MV-4-11 (cell line): Measurements from ENCODE around the gene RBFA.
A peak's percentile ranks its signal among the peaks of the same experiment; 100 is the strongest.
"Not testable (repeated sequence)": the region's sequence is repeated elsewhere in the genome, so short reads cannot be mapped to it uniquely, and the experiment has no call there.

ENCODE experiments used
- DNase-seq: peaks from one replicate; lab custom pipeline; 2025; lab: John Stamatoyannopoulos, UW

Gene RBFA

GRCh38 chr18:80034068-80034851 lies at the start of gene RBFA:
TSS of gene RBFA (plus strand) at chr18:80034434. CDS start at chr18:80034496, 62 bp downstream.
- DNase-seq, result peak; percentile 98

- no peak for DNase-seq
Measured at GRCh38 chr18:79985172-79985571, 49.1 kb upstream of the RBFA start.

- no peak for DNase-seq
Measured at GRCh38 chr18:79986726-79987125, 47.5 kb upstream of the RBFA start.

- DNase-seq, result no peak
Measured at GRCh38 chr18:79987566-79987965, 46.7 kb upstream of the RBFA start.

- peak; percentile 53 for DNase-seq
Measured at GRCh38 chr18:79988071-79988450, 46.2 kb upstream of the RBFA start.

GRCh38 chr18:79988451-79989194 lies 45.6 kb upstream of the RBFA start, which contains the start of gene TXNL4A:
TSS of gene TXNL4A (minus strand) at chr18:79988563. CDS start at chr18:79988392, 171 bp downstream.
- DNase-seq, result peak; percentile 84

- DNase-seq, result peak; percentile 31
Measured at GRCh38 chr18:79989195-79989497, 45.1 kb upstream of the RBFA start.

- no peak for DNase-seq
Measured at GRCh38 chr18:79991494-79991893, 42.7 kb upstream of the RBFA start.

GRCh38 chr18:79999701-80000100 lies 34.5 kb upstream of the RBFA start:
- DNase-seq, result not testable (repeated sequence)

- no peak for DNase-seq
Measured at GRCh38 chr18:80000877-80001276, 33.4 kb upstream of the RBFA start.

- no peak for DNase-seq
Measured at GRCh38 chr18:80002468-80002867, 31.8 kb upstream of the RBFA start.

GRCh38 chr18:80004600-80005342 lies 29.5 kb upstream of the RBFA start:
- DNase-seq, result no peak

GRCh38 chr18:80006724-80007123 lies 27.5 kb upstream of the RBFA start:
- no peak for DNase-seq

- DNase-seq, result no peak
Measured at GRCh38 chr18:80009661-80010550, 24.3 kb upstream of the RBFA start.

GRCh38 chr18:80010551-80010906 lies 23.7 kb upstream of the RBFA start:
- no peak for DNase-seq

GRCh38 chr18:80011496-80012137 lies 22.6 kb upstream of the RBFA start:
- not testable (repeated sequence) for DNase-seq

GRCh38 chr18:80012714-80013113 lies 21.5 kb upstream of the RBFA start:
- no peak for DNase-seq

GRCh38 chr18:80022613-80023012 lies 11.6 kb upstream of the RBFA start:
- DNase-seq, result no peak

- no peak for DNase-seq
Measured at GRCh38 chr18:80023173-80023572, 11.1 kb upstream of the RBFA start.

- DNase-seq, result no peak
Measured at GRCh38 chr18:80026363-80026762, 7.9 kb upstream of the RBFA start.

GRCh38 chr18:80027719-80028118 lies 6.5 kb upstream of the RBFA start:
- DNase-seq, result not testable (repeated sequence)
